GM21360 (cell line): Measurements from ENCODE around the gene SGCD.

Source experiments
- ATAC-seq: cut with Tn5 transposase; IDR thresholded peaks from one replicate; pipeline ENCODE4 v1.9.1; 2021; ENCODE audit warnings: mild to moderate bottlenecking, moderate library complexity; ENCODE audit not compliant: unreplicated experiment

Gene SGCD

DNA sequence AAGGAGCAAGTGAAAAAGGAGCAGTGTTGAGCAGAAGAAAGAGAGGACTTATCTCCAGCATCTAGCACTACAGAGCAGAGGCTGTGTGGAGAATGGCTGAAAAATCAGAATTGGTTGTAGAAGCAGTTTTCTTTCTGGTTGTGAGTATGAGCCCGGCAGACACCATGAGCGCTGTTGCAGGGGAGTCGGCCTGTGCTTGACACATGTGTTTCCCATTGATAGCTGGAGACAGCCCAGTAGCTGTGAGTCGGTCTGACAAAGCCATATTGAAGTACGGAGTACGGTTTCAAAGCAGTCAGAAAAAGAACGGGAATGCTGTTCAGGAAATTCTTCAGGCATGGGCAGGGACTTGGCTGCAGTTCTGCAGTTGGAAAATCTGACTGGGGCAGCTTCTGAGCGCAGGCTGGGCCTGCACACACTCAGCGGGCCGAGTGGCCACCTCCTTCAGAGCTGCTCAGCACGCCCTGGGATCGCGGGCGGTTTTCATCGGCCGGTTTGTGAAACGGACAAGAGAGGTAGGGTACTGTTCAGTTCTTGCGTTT, at the start of gene SGCD:
Gene SGCD (plus strand): TSS at position 447 of the 542 bp plus-strand sequence.
- no peak for ATAC-seq

DNA sequence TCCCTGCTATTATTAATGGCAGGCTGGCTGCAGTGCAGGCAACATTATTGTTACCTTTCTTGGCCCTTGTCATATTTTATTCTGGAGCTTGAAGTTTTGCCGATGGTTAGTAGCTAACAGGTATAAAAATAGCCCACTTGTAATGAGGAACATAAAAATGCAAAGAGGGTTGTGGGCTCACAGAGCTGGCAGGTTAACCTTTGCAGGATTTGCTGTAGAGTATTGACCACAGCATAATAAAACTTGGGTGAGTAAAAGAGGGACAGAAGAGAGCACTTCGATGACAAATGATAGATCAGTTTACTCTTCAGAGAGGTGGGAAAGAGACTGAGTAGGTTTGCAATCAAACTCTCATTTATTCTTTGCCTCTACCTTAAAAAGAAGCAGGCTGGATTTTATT, 49.7 kb upstream of the SGCD start:
- ATAC-seq = no peak

DNA sequence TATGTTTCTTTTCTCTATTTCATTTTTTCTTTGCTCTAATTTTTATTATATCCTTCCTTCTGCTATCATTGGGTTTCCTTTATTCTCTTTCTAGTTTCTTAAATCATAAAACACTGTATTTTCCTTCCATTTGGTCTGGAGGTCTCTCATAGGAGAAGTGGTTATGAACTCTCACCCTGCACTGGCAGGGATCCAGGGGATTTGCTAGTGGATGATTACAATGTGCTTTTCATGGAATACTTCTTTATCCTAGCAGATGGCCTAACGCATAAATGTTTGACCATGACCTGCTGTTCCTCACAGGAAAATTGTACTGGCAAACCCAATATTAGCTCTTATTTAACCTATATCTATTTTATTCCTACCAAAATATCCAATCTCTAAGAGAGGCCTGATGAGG, 31.5 kb upstream of the SGCD start:
- ATAC-seq = no peak

DNA sequence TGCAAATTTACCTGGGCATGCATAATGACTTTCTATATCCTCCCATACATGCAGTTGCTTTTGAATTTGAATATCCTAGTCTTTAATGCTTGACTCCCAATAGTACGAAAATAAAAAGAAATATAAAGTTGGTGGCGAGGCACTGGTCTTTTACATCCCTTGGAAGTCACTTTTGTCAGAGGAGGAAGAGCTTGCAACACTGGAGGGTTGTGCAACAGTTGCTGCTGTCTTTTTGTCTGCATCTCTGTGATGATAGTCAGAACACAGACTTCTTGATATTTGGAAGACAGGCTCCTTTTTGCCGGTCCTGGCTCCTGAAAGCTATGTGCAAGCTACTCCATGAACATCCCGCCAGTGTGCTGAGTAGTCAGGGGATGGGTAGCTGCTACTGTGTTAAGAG, 16.8 kb upstream of the SGCD start:
- ATAC-seq = no peak

DNA sequence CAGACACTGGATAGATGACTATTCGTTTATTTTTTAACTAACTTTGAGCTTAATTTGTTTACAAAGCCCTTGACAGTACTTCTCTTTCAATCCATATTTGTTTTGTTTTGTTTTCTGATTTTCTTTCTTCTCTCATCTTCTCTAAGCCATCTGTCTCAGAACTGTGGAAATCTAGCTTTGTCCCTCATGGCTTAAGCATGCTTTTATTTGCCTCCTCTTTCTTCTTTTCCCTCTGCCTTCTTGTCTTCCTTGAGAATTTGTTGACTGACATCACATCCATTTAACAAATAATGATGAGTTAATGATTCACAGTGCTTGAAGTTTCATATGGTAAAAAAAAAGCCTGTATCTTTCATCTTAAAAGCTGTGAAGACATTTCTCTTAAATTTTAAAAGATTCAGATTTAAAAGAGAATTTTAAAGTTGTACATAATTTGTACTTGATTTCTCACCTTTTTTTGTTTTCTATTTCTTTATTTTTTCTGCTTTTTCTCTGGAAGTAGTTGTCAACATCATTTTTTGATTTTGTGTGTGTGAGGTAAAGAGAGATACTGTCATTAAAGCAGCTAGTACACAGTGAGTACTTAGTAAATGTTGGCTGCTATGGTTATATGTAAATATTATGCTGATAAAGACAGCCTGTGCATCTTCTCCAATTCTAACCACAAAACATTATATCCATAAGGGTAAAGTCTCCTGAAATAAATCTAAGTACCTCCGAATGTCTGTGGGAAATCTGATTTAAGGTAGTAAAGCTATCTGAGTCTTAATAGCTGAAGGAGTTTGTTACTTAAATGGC, 13.9 kb upstream of the SGCD start:
- ATAC-seq = no peak

DNA sequence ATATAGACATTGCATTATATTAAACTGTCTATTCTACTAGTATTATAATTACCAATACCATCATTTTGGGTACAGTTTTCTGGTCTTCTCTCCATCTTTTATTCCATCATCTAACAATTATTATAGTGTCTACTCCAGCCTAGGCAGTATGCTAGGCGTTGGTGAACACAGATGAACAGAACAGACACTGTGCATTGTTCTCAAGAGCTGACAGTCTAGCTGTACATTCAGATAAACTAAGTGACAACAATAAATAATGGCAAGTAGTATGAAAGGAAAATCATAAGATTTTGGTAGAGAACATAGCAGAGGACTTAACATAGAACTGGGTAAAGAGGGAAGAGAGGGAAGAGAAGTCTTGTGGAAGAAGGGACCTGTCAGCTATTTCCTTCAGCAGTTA, 12.5 kb upstream of the SGCD start:
- no peak for ATAC-seq

DNA sequence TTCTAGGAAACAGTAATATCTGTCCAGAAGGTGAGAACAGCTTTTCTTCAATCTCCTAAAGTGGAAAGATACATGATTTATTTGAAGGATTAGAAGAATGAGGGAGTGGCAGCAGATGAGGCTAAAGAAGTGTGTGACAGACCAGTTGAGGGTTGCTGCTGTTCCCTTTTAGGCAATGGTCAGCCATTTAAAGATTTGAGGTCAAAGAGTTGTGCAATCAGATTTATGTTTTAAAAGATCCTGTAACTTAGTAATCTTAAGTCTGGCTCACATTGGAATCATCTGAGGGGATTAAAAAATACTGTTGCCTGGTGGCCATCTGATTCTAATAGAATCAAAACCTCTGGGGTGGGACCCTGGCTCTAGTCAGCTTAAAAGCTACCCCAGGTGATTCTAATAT, 4.3 kb upstream of the SGCD start:
- no peak for ATAC-seq

DNA sequence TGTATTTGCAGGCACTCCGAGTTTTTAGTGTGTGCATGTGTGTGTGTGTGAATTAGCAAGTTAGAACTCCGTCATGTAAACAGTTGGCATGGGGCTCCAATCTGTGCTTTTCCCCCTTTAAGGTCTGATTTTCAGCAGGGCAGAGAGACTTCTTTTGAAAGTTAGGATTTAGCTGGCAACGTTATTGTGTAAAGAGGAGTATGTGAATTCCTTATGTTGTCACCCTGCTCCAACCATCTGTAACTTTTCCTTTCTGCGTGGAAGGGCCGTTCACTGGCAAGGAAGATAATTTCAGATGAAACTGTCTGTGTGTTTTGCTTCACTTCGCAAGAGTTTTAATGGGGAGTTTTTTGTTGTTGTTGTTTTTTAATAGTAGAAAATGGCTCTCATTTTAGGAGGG, 332 bp downstream of the SGCD start:
- no peak for ATAC-seq

DNA sequence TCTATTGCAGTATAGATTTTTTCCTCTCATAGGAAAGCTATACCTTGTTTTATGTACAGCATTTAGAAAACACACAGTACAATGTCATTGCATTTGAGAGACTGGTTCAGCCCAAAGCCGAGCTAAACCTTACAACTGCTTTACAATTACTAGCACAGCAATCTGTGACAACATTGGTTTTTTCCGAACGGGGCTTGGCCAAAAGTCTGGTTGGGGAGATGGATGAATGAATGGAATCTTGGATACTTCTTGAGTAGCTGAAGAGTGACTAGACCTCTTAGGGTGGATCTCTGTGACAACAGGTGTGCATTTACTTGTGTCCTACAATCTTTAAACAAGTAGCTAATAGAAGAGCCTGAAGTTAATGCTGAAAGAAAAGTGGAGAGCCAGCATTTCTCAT, 1.2 kb downstream of the SGCD start:
- no peak for ATAC-seq

DNA sequence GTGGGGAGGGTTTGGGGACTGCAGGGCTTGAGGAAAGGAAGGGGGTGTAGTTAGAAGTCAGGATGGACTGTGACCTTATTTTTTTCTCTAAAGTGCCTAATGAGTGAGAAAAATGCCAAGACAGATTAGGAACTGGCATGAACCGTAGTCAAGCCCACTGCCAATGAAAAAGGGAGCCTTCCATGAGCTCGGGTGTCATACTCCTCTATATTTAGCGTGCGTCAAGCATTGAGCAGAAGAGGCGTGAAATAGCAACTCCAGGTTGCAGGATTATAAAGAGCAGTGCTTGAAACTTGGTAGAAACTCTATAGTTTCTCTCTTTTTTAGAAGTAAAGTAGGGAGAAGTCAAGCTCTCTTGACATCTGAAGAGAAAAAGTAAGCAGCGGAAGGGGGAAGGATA, 1.8 kb downstream of the SGCD start:
- no peak for ATAC-seq

DNA sequence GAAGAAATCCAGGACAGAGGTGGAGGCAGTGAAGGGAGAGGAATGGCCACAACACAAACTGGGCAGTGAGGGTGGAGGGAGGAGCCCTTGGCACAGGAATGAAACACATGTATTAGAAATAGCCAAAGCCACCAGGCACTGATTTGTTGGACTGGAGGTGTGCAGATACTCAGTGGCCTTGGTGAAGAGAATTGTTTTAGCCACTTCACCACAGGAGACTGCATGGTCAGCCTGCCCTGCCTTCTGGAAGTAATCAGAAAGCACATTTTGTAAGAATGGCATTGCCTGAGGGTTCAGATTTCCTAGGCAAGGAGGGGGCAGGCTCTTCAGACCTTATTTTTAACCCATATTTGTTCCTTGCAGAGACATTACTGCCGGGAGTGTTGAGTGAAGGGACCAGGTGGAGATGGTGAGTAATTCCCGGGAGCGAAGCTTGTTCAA, 2.2 kb downstream of the SGCD start:
- no peak for ATAC-seq

DNA sequence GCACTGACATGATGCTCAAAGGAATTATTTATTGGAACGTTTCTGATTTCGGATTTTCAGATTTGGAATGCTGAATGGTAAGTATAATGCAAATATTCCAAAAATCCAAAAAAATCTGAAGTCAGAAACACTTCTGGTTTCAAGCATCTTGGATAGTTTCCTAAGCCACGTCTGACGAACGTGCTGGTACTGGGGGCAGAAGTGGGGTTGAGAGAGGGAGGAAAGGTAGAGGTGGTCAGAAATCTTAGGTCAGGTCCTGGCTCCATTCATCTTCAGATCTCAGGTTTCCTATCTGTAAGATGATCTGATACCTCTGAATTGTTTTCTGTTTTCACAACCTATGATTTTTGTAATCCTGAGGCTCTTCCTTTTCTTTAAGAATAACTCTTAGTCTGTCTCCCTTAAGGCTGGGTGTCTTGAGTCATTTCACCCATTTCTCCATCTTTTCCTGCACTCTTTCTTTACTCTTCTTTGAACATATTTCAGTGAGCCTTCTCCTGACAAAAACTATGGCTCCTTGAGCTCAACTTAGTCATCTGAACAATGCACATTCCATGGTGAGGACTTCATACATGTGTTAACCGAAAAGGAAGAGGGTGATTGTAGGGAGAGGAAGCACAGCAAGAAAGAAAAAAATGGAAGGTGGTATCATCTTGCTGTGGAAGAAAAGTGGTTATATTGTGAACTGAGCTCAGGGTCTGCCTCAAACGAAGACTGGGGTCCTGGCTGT, 3.3 kb downstream of the SGCD start:
- no peak for ATAC-seq

DNA sequence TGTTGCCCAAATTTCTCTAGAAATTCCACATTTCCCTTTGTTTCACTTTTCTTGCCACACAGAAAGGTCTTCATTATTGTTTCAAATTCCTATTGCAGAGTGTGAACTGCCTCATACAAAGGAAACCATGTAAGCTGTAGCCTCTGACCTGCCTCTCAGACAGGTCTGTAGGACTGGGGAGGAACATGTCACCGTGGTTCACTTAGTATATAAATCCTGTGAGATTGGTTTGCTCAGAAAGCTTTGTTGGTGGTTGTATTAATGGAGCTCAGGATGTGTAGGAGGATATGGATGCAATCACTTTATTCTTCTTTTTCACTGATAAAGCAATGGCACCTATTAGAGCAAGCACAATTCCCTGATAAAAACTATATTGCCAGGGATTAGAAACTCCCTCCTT, 4.2 kb downstream of the SGCD start:
- ATAC-seq = no peak

DNA sequence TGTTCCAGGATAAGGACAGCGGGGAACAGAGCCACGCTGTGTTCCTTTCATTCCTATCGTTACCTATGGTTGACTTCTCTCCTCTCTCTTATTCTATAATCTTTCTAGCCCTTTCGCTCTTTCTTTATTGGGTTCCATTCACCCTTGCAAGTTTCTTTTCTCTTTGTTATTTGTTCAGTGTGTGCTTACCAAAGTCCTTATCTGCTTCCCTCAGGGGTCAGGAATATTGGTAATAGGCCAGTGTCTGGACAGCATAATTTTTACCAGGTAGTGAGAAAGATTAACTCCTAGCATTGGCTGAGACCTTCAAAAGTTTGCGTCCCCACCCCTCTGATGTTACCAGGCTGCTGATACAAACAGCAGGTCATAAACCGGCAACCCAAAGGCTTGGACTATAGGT, 4.9 kb downstream of the SGCD start:
- ATAC-seq = no peak

DNA sequence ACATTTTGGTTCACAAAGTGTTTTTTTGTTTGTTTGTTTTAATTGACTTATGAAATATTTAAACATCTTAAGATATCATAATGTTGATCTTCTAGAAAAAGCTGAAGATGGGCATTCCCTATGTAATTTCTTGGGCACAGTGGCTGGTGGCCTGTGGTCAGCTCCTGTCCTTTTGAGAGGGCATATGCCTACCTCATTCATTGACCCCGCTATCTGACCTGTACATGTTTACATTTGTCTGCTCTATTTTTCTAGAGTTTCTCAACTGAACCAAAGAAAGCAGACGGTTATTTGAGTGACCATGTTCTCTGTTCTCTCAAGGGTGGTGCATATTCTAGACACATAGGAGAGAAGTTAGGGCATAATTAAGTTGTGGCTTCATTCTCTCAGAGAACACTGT, 5.3 kb downstream of the SGCD start:
- ATAC-seq = no peak

DNA sequence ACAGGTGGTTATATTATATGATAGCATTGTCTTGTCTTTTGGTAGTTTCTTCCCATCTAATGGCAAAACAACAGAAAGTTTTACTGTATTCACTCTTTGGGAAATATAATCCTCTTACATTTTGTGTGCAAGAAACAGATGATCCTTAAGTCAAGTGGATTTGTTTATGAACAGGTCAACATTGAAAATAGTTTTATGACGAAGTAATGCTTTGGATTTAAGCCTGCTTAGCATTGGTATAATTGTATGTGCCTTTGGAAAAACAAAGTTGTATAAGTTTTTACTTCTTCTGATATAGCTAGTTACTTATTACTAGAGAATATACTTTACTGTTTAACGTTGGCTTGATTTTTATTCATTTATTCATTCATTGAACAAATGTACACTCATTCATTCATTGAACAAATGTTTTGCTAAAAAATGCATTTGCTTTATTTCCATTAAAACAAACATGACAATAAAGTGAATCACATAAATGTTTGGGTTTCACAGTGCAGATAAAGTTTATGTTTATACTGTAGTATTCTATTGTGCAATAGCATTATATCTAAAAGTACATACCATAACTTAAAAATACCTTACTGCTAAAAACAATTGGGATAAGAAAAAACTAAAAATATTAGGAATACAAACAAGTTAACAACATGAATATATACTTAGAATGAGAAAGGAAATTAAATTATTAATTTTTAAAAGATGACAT, 12.3 kb downstream of the SGCD start:
- ATAC-seq = no peak

DNA sequence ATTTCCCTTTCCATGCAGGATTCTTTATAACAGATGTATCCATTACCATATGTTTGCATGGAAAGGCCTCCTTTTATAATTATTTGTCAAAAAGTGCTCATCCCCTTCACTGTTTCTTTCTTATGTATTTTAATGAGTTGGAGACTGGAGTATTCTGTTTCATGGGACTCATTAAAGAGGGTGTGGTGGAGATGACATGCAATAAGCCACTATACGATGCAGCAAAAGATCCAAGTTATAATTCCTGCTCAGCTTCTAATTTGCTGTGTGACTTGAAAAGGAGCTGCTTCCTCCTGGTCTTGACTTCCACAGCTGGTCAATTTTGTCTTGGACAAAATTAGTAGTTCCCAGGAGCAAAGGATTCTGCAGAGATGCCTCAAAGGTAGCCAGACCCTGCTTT, 13.9 kb downstream of the SGCD start:
- ATAC-seq = no peak

DNA sequence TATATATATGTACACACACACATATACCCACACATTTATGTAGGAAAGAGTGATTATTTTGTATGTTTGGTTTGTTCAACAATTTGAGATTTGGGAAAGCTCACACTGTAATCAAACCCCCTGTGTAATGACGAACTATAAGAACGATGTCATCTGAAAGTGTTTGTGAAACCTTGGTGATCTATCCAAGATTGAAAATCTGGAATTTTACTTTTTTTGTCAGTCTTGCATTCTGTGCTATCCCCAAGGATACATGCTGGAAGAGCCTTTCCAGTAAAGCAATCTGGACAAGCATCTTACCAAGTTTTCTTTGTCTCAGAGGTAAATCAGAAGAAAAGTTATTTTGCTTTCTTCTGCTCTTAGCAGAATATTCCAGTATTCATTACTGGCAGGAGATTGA, 23.3 kb downstream of the SGCD start:
- no peak for ATAC-seq

DNA sequence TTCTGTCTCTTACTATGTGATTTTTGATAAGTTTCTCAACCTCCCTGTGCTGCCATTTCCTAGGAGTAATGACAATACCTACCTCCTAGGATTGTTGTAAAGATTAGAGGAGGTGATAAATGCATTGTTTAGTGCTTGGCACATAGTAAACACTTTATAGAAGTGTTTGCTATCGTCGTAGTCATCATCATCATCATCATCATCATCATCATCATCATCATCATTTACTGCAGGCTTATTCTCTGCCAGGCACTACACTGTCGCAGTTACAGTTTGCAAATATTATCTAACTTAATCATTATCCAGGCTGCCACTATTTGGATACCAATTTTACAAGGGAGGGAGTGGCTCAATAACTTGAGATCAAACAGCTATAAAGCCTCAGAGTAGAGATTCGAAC, 24.5 kb downstream of the SGCD start:
- ATAC-seq = no peak

DNA sequence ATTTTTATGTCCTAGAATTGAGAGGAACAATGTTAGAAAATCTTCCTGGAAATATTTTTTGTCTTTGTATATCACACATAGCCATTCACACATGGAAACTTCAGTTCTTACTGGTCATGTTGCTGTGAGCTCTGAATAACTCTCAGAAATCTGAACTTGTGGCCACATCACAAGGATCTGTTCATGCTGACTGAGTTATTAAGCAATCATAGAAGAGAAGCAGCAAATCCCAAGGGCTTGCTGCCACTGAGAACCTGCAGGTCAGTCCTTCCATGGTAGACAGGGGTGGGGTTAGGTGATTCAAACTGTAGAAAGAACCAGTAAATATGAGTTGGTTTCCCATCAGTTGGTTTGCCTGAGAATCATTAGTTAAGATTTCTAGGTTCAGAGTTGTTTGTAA, 27.6 kb downstream of the SGCD start:
- no peak for ATAC-seq

DNA sequence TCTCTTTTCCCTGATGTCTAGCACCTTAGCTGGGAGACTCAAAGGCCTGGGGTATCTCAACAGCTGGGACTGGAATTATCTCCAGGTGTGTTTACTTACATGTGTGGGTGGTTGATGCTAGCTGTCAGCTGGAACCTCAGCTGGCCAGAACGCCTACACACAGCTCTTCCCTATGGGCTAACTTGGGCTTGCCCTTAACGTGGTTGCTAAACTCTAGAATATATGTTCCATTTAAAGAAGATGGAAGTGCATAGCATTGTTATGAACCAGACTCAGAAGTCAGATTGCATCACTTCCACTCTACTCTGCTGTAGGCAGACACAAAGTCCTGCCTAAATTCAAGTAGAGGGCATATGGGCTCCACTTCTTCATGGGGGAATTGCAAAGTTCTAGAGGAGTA, 29.3 kb downstream of the SGCD start:
- peak; percentile 53 for ATAC-seq

DNA sequence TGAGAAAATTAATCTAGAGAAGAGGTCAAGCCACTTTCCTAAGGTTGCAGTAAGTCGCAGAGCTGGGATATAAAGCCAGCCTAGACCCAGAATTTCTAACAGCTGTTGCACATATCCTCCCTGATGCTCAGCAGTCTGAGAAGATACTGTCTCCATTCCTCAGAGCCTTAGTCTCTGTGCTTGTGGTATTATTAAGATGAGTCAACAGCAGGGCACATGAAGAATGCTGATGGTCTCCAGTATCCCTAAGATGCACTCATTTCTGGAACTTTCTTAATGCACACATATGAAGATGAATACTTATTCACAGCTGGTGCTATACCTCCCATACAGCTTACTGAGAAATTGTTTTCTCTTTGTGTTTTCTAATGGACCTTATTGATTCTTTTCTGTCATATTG, 32.5 kb downstream of the SGCD start:
- no peak for ATAC-seq
